Stimulated activated CD8-positive, alpha-beta memory T cell treated with anti-CD3 and anti-CD28 coated beads, Interleukin-12 subunit alpha, Interleukin-12 subunit beta, amount 100 ng/mL, for 24 hours (primary cell): ENCODE results near the gene ENO2.
A peak's percentile ranks its signal among the peaks of the same experiment; 100 is the strongest.
"Not testable (repeated sequence)": the region's sequence is repeated elsewhere in the genome, so short reads cannot be mapped to it uniquely, and the experiment has no call there.

Experiments used
- DNase-seq: peaks from one replicate; pipeline ENCODE4 v3.0.0-alpha.2; 2020; ENCODE audit errors: extremely low read depth

Gene ENO2

DNA sequence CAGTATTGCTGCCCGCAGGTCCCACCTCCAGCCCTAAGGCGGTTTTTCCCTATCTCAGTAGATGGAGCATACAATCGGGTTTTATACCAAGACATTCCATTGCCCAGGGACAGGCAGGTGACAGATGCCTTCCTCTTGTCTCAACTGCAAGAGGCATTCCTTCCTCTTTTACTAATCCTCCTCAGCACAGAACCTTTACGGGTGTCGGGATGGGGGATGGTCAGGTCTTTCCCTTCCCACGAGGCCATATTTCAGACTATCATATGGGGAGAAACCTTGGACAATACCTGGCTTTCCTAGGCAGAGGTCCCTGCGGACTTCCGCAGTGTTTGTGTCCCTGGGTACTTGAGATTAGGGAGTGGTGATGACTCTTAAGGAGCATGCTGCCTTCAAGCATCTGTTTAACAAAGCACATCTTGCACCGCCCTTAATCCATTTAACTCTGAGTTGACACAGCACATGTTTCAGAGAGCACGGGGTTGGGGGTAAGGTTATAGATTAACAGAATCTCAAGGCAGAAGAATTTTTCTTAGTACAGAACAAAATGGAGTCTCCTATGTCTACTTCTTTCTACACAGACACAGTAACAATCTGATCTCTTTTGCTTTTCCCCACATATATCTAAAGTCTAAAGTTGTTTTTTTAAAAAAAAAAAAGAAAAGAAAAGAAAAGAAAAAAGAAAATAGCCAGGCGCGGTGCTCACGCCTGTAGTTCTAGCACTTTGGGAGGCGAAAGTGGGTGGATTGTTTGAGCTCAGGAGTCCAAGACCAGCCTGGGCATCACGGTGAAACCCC, 28.0 kb upstream of the ENO2 start:
- not testable (repeated sequence) for DNase-seq

DNA sequence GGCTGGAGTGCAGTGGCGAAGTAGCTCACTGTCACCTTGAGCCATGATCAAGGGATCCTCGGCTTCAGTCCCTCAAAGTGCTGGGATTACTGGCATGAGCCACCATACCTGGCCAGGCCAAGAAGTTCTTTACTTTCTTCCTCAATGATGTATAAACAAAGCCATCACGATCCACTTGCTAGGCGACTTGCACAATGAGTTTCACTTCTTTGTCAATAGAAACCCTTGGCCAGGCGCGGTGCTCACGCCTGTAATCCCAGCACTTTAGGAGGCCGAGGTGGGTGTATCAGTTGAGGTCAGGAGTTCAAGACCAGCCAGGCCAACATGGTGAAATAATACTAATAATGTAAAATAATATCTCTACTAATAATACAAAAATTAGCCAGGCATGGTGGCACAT, 26.9 kb upstream of the ENO2 start:
- no peak for DNase-seq

DNA sequence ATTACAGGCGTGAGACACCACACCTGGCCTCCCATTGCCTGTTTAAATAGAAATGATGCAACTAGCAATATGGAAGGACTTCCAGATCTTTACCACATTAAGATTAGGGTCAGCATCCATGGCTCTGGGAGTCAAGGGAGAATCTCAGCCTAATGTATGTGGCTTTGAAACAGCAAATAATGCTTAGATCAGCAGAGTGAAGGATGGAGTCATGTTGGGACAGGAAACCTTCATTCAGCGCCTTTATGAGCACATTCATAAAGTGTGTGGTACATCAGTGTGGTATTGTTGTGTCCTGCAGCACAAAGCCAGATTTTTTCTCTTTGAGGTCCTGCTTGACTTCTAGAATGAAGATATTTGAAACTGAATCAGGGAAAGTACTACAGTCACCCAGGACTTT, 26.0 kb upstream of the ENO2 start:
- DNase-seq = no peak

DNA sequence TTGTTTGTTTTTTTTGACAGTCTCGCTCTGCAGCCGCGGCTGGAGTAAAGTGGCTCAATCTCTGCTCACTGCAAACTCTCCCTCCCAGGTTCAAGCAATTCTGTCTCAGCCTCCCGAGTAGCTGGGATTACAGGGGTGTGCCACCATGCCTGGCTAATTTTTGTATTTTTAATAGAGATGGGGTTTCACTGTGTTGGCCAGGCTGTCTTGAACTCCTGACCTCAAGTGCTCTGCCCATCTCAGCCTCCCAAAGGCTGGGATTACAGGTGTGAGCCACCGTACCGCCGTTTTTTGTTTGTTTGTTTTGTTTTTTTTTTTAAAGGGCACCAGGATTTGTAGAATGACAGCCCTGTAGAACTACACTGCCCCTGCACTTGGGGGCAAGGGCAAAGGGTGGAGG, 25.6 kb upstream of the ENO2 start:
- not testable (repeated sequence) for DNase-seq

DNA sequence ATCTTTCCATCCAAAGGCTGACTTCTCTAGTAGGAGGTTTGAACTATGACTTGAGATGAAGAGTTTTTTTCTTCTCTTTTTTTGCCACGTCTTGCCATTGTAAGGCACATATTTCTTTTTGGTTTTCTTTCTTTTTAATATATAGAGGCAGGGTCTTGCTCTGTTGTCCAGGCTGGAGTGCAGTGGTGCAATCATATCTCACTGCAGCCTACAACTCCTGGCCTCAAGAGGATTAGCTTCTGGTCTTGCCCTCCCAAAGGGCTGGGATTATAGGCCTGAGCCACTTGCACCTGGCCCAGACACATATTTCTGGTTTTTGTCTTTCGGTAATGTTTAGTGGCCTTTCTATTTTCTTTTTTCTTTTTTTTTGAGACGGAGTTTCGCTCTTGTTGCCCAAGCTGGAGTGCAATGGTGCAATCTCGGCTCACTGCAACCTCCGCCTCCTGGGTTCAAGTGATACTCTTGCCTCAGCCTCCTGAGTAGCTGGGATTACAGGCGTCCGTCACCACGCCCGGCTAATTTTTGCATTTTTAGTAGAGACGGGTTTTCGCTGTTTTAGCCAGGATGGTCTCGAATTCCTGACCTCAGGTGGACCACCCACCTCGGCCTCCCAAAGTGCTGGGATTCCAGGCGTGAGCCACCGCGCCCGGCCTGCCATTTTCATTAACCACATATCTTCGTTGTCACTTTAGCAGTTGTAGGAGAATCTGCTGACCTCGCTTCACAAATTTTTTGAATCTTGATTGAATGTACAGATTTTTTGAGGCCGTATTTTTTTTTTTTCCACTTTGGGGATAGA, 24.4 kb upstream of the ENO2 start:
- not testable (repeated sequence) for DNase-seq

DNA sequence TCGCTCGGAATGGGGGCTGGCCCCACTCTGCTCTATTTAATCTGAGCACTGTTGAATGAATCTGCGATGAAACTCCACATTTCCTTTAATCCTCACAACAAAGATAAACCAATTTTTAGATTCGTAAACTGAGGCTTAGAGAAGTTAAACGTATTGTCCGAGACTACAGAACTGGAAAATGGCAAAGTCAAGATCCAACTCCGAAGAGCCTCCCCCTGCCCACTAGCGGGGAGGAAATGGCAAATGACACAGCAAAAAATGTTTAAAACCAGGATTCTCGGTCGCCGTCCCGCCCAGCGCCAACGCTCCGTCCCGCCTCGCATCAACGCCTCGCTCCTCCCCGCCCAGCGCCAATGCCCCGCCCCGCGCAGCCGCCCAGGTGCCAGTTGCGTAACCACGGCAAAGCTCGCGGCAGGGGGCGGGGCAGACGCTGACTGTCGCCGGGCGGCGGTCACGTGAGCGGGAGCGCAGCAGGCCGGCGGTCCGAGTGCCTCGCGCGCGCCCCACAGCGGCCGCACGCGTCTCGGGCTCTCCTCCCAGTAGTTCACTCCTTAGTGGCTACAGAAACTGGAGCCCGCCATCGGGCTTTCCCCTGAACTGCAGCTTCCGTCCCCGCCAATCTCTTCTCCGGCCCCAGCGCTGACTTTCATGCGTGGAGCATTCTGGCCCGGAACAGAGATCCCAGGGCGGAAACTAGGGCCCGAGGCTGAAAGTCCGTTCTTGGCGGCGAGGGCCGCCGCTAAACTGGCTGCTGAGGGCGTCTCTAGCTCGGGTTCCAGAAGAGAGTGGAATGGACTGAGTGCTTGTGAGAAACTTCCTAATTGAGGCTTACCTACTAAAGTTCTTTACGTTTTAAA, 23.4 kb upstream of the ENO2 start:
- peak; percentile 97 for DNase-seq

DNA sequence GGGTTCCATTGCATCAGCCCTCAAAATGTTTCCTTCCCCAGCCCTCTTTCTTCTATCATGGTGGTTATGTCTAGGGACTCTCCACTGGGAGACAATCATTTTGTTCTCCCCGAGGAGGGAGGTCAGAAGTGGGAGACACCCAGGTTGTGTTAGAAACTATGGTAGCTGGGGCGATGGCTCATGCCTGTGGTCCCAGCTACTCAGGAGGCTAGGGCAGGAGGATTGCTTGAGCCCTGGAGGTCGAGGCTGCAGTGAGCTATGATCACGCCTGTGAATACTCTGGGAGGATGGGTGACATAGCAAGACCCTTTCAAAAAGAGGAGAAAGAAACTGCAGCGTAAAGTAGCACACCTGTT, 22.8 kb upstream of the ENO2 start:
- DNase-seq = no peak

DNA sequence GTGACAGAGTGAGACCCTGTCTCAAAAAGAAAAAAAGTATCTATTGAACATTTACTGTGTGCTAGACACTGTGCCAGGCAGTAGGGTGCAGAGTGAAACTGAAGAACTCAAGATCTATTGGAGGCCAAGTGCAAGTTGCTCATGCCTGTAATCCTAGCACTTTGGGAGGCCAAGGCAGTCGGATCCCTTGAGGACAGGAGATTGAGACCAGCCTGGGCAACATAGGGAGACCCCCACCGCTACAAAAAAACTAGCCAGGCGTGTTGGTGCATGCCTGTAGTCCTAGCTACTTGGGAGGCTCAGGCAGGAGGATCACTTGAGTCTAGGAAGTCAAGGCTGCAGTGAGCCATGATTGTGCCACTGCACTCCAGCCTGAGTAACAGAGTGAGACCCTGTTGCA, 21.7 kb upstream of the ENO2 start:
- not testable (repeated sequence) for DNase-seq

DNA sequence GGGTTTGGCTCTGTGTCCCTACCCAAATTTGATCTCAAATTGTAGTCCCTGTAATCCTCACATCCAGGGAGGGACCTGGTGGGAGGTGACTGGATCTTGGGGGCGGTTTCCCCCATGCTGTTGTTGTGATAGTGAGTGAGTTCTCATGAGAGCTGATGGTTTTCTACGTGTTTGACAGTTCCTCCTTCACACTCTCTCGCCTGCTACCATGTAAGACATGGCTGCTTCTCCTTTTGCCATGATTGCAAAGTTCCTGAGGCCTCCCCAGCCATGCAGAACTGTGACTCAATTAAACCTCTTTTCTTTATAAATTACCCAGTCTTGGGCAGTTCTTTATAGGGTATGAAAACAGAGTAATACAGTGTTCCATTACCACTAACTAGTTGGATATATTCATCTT, 20.1 kb upstream of the ENO2 start:
- DNase-seq = no peak

DNA sequence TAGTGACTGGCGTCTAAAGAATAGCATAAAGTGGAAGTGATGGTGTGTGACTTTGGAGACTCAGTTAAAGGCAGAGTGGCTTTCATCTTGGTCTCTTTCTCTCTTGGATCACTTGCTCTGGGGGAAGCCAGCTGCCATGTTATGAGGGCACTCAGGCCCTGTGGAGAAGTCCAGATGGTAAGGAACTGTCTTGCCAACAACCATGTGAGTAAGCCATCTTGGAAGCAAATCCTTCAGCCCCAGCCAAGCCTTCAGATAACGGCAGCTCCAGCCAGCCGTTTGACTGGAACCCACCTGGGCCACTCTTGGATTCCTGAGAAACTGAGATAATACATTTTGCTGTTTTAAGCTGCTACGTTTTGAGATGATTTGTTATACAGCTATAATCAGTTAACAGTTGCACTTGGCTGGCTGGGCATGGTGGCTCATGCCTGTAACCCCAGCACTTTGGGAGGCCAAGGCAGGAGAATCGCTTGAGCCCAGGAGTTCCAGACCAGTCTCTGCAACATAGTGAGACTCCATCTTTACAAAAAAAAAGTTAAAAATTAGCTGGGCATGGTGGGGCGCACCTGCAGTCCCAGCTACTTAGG, 17.4 kb upstream of the ENO2 start:
- no peak for DNase-seq

DNA sequence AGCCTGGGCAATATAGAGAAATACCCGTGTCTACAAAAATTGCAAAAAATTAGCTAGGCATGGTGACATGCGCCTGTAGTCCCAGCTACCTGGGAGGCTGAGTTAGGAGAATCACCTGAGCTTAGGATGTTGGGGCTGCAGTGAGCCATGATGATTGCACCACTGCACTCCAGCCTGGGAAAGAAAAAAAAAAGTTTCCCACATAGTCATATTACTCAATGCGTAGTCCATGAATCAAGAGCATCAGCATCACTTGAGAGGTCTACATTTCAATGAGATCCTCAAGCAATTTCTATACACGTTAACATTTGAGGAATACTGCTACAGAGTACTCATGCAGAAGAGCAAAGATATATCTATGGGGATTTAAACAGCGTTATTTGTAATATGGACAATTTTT, 15.0 kb upstream of the ENO2 start:
- no peak for DNase-seq

DNA sequence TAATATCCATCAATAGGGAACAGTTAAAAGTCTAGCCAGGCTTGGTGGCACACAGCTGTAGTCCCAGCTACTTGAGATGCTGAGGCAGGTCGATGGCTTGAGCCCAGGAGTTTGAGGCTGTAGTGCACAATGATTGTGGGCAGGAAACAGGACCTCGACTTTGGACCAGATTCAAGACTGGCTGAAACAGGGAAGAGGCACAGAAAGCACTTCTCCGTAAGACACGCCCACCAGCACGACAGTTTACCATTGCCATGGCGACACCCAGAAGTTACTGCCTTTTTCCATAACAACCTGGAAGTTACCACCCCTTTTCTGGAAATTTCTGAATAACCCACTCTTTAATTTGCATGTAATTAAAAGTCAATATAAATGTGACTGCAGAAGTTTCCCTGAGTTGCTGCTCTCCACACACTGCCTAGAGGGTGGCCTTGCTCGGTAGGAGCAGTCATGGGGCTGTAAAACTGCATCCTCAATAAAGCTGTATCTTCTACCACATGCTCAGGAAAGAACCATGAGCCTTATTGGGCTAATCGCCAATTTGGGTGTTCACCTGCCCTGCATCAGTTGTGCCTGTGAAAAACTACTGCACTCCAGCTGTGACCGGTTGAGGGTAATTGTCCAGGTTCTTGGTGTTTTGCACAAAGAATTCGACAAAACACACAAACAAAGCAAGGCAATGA, 14.4 kb upstream of the ENO2 start:
- DNase-seq = no peak

DNA sequence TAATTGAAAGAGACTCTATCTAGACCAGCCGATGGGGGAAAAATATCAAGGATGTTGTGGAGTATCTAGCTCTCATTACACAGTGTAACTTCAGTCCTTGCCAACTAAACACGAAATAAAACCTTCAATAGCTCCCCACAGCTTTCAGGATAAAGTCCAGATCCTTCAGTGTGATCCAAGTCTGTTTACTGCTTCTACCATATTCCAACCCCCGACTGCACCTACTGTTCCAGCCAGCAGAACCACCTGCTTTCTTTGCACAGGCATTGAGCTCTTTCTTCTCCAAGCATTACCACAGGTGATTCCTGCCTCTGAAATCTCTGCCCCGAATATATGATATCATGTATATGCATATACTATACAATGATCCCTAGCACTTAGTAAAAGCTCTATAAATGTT, 11.9 kb upstream of the ENO2 start:
- DNase-seq = no peak

DNA sequence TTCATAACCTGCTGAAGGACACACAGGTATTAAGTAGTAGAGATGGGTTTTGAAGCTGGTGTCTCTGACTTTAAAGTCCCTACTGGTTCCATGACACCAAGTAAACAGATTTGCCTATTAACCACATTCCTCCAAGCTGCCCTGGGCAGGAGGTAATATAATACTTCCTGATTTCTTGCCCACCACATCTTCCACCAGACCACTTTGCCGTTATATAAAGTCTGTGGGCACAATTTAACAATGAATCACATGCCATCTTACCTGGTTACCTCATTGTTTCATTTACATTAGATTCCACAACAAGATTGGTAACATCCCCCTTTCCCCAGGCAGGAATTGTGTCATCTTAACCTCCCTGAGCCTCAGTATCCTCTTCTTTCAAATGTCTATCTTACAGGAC, 10.7 kb upstream of the ENO2 start:
- DNase-seq = no peak

DNA sequence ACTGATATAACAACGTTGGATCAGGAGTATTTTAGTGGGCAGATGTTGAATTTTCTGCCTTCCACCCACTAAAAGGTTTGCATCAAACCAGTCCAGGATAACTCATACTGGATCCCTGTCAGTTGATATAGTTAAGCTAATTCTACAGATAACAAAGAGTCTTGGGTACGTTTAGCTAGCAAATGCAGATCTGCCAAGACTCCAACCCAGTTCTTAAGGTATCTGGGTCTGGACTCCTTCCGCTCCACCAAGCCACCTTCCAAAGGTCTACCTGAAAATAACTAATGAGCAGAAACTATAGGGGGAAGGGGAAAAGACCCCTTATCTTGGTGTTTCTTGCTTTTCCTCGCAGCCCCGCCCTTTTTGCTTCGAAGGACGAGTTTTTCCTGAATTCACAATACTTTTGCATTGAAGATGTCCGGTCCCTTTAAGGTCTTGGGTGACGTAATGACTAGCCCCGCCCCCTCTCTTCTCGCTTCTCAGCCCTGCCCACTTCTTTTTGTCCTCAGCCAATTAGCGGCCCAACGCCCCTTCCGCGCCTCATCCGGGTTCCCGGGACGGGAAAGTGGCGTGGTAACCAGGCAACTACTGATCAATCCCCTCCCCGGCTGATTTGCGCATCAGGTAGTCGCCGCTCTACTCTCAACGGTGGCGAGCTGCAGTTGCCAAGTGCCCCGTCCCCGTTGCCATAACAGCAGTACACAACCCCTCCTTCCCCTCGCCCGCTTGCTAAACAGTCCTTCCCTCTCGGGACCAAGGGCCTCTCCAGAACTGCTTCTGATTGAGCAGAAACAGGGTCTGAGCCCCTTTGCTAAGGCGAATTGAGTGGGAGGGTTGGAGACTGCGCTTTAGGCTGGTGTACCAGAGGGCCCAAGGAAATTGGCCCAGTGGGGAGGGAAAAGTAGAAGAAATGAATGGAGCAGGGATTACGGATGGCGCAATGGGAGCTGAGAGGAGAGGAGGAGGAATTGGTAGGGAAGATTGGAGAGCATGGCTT, 9.8 kb upstream of the ENO2 start, which contains the start of gene LRRC23:
Gene LRRC23, plus strand, starts transcription at position 543 of the 997 bp plus-strand sequence. CDS start 812 bp downstream, outside the sequence.
- peak; percentile 94 for DNase-seq

DNA sequence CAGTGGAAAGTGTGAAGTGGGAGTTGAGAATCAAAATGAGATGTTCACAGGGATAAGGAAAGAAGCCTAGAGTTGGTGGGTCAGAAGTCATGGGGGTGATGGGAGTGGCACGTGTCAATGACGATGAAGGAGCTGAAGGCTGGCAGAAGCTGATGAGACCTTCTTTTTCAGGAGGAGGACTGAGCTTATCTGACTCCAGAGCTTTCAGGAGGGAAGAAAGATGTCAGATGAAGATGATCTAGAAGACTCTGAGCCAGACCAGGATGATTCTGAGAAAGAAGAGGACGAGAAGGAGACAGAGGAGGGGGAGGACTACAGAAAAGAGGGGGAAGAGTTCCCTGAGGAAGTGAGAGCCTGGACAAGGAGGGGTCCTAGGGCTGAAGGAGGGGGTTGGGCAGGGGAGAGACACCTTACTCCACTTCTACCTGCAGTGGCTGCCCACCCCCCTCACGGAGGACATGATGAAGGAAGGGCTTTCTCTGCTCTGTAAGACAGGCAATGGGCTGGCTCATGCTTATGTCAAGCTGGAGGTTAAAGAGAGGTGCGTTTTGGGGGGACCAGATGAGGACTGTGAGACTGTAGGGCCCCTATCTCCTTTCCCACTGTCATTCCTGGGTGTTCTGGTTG, 8.9 kb upstream of the ENO2 start:
- no peak for DNase-seq

DNA sequence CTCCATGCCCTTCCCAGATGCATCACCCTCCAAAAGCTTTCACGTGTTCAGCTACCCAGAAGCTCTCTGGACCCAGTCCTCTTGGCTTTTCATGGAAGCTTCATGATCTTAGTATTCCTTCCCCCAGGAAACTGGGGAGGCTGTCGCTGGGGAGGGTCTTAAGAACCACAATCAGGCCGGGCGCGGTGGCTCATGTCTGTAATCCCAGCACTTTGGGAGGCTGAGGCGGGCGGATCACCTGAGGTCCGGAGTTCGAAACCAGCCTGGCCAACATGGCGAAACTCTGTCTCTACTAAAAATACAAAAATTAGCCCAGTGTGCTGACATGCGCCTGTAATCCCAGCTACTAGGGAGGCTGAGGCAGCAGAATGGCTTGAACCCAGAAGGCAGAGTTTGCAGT, 6.2 kb upstream of the ENO2 start:
- DNase-seq = not testable (repeated sequence)

DNA sequence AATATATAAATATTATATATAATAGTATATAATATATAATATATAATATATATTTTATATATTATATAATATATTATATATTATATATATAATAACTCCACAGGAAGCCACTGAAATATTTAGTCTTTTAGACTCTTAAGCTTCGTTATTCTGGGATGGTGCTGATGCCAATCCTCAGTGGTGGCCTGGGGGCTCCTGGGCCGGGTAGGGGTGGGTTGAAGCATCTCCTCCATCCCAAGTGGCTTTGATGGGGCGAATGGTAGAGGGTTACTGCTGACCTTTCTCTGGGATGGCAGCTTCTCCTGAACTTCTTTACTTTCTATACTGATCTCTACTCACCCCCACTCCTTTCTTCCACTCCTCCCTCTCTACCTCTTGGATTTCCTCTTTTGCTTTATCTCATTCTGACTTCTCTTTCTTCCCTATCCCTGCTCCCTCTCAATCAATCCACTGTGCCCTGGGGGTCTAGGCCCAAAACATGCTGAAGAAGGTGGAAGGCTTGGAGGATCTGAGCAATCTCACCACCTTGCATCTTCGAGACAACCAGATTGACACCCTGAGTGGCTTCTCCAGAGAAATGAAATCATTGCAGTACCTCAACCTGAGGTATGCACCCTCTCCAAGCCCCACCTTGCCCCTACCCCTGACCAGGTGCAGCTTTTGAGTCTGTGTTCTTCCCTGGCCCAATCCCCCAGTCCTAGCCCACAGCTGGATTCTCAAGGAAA, 4.8 kb upstream of the ENO2 start:
- DNase-seq = no peak
